Keratinocyte (primary cell): ENCODE results near the gene SERP2. TPM values are rescaled to one million over a fixed set of nuclear protein-coding genes. Genes with fewer than 3 reads are reported as not detected.

Source experiments
- DNase-seq: peaks from one replicate; pipeline ENCODE4 v3.0.0-alpha.2; 2011; ENCODE audit warnings: low read depth, missing footprints, low spot score
- FAIRE-seq: peaks from 2 replicates; lab custom pipeline; 2011; peaks lifted over from hg19 to GRCh38; lab: Jason Lieb, UNC
- H2AFZ ChIP-seq: 2 replicates; pipeline ENCODE4 v1.6.0; 2012; ENCODE audit warnings: low read length, control low read depth, inconsistent platforms; ENCODE audit not compliant: control insufficient read depth
- H3K27ac ChIP-seq: 2 replicates; pipeline ENCODE4 v1.5.1; 2011; ENCODE audit warnings: low read length; ENCODE audit not compliant: control insufficient read depth, insufficient read depth
- H3K27me3 ChIP-seq: 3 replicates; pipeline ENCODE4 v1.6.0; 2011; ENCODE audit warnings: low read length; ENCODE audit not compliant: control insufficient read depth, insufficient read depth; ENCODE audit errors: extremely low read depth
- H3K36me3 ChIP-seq, 2 experiments: 2 replicates in 1 of 2; 3 replicates in 1 of 2; pipeline ENCODE4 v1.5.1; 2011; ENCODE audit warnings: low read length in 2 of 2, mild to moderate bottlenecking in 1 of 2; ENCODE audit not compliant: control insufficient read depth in 2 of 2, insufficient read depth in 2 of 2; ENCODE audit errors: extremely low read depth in 1 of 2
- H3K4me1 ChIP-seq: 3 replicates; pipeline ENCODE4 v1.5.1; 2011; ENCODE audit warnings: low read length; ENCODE audit not compliant: control insufficient read depth, insufficient read depth; ENCODE audit errors: extremely low read depth
- H3K4me2 ChIP-seq: 3 replicates; pipeline ENCODE4 v1.6.0; 2011; ENCODE audit warnings: low read depth, low read length; ENCODE audit not compliant: control insufficient read depth, insufficient read depth; ENCODE audit errors: extremely low read depth
- H3K4me3 ChIP-seq, 3 experiments: fragments of 200-600 bp in 1 of 3; sonication (generic) in 1 of 3; 2 replicates in 2 of 3; 3 replicates in 1 of 3; pipeline ENCODE4 v1.5.1; 2011 to 2016; ENCODE audit warnings: low read length in 3 of 3, mild to moderate bottlenecking in 3 of 3, control low read depth in 2 of 3, inconsistent platforms in 1 of 3, low read depth in 1 of 3, mixed read lengths in 1 of 3, mixed run types in 1 of 3, moderate library complexity in 1 of 3; ENCODE audit not compliant: control insufficient read depth in 2 of 3, insufficient read depth in 2 of 3; ENCODE audit errors: extremely low read depth in 1 of 3
- H3K79me2 ChIP-seq: 2 replicates; pipeline ENCODE4 v1.6.0; 2012; ENCODE audit warnings: low read length; ENCODE audit not compliant: control insufficient read depth, insufficient read depth
- H3K9ac ChIP-seq: 3 replicates; pipeline ENCODE4 v1.6.0; 2011; ENCODE audit warnings: low read length; ENCODE audit not compliant: control insufficient read depth, insufficient read depth; ENCODE audit errors: extremely low read depth
- H3K9me1 ChIP-seq: 3 replicates; pipeline ENCODE4 v1.6.0; 2011; ENCODE audit warnings: low read length; ENCODE audit not compliant: control insufficient read depth, insufficient read depth; ENCODE audit errors: extremely low read depth
- H3K9me3 ChIP-seq: 2 replicates; pipeline ENCODE4 v1.5.1; 2012; ENCODE audit warnings: low read depth, low read length; ENCODE audit not compliant: control insufficient read depth
- H4K20me1 ChIP-seq: 3 replicates; pipeline ENCODE4 v1.6.0; 2011; ENCODE audit warnings: low read length; ENCODE audit not compliant: control insufficient read depth, insufficient read depth; ENCODE audit errors: extremely low read depth
- EZH2 ChIP-seq: IDR thresholded peaks from one replicate; pipeline ENCODE4 v1.6.1; 2012; ENCODE audit warnings: inconsistent platforms, mild to moderate bottlenecking, low read length, moderate library complexity
- dilution Hi-C: fragments of 300-500 bp; cut with MboI; formaldehyde crosslinking; loops from one replicate; pipeline ENCODE4 v1.7.0; 2020; ENCODE audit warnings: low sequenced_read_pairs; ENCODE audit not compliant: extremely low pct_ligation_motif_present
- polyA plus RNA-seq, 5 experiments: library from polyadenylated mRNA; depleted of rRNA in 3 of 5; stranded (reverse) in 3 of 5; stranded (forward) in 1 of 5; unstranded in 1 of 5; fragments of >200 nt; gene quantifications; 1 replicate in 1 of 5; 2 replicates in 3 of 5; 3 replicates in 1 of 5; pipeline versions ENCODE4 v1.2.1 to v1.2.3, GENCODE V29; 2011 to 2012; ENCODE audit warnings: missing spikeins in 2 of 5, low read depth in 1 of 5, low replicate concordance in 1 of 5
- TF ChIP-seq, protein P1 (sequence below), 3 experiments: IDR thresholded peaks in 1 of 3; conservative IDR thresholded peaks in 1 of 3; optimal IDR thresholded peaks in 1 of 3; 2 replicates in 2 of 3; 3 replicates in 1 of 3; pipeline versions ENCODE3 to v1.5.1; 2011; ENCODE audit warnings: low read length in 3 of 3, mild to moderate bottlenecking in 3 of 3, moderate library complexity in 2 of 3, control low read depth in 1 of 3, inconsistent platforms in 1 of 3; ENCODE audit not compliant: insufficient read depth in 2 of 3; ENCODE audit errors: extremely low read depth in 1 of 3

Gene SERP2
- polyA plus RNA-seq, 1 donor (not counting 4 experiments of a cell fraction or from before 2014, with no cell fraction given): 0.45 TPM

DNA sequence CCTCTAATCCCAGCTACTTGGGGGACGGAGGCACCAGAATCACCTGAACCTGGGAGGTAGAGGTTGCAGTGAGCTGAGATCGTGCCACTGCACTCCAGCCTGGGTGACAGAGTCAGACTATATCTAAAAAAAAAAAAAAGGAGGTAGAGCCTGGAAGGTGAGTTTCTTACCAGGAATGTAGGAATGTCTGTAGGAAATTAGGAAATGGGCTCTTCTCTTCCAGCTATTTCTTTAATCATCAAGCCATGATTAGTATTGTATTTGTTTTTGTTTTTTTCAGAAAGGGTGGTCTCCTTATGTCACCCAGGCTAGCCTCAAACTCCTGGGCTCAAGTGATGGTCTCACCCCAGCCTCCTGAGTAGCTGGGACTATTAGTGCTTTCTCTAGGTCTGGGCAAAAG lies 26.3 kb upstream of the SERP2 start:
- peaks cover 10% of the 10 kb centered on the region for H3K4me1 ChIP-seq
- no peak overlapping the region for H3K4me3 ChIP-seq
- no peak for DNase-seq
- no peak overlapping the region for H3K4me2 ChIP-seq
- H3K9ac ChIP-seq: no peak overlapping the region
- no peak overlapping the region for H2AFZ ChIP-seq
- H3K79me2 ChIP-seq: no peaks in the 10 kb centered on the region
- no peaks in the 10 kb centered on the region for H3K36me3 ChIP-seq
- no peaks in the 10 kb centered on the region for H4K20me1 ChIP-seq
- dilution Hi-C loops: no loop called here
- H3K27ac ChIP-seq: no peak overlapping the region
- no peak for FAIRE-seq
- H3K9me3 ChIP-seq: no peaks in the 10 kb centered on the region
- no peaks in the 10 kb centered on the region for H3K27me3 ChIP-seq
- no peaks in the 10 kb centered on the region for H3K9me1 ChIP-seq
- TF ChIP-seq, protein P1, sequence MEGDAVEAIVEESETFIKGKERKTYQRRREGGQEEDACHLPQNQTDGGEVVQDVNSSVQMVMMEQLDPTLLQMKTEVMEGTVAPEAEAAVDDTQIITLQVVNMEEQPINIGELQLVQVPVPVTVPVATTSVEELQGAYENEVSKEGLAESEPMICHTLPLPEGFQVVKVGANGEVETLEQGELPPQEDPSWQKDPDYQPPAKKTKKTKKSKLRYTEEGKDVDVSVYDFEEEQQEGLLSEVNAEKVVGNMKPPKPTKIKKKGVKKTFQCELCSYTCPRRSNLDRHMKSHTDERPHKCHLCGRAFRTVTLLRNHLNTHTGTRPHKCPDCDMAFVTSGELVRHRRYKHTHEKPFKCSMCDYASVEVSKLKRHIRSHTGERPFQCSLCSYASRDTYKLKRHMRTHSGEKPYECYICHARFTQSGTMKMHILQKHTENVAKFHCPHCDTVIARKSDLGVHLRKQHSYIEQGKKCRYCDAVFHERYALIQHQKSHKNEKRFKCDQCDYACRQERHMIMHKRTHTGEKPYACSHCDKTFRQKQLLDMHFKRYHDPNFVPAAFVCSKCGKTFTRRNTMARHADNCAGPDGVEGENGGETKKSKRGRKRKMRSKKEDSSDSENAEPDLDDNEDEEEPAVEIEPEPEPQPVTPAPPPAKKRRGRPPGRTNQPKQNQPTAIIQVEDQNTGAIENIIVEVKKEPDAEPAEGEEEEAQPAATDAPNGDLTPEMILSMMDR (optimal IDR thresholded peaks at IDR 0.05 in 1 of 3, IDR thresholded peaks at IDR 0.05 in 1 of 3, conservative IDR thresholded peaks at IDR 0.05 in 1 of 3; ENCODE audit: extremely low read depth in 1 of 3, insufficient read depth in 2 of 3, low read length in 3 of 3): no peak
- TF ChIP-seq EZH2: no peak

DNA sequence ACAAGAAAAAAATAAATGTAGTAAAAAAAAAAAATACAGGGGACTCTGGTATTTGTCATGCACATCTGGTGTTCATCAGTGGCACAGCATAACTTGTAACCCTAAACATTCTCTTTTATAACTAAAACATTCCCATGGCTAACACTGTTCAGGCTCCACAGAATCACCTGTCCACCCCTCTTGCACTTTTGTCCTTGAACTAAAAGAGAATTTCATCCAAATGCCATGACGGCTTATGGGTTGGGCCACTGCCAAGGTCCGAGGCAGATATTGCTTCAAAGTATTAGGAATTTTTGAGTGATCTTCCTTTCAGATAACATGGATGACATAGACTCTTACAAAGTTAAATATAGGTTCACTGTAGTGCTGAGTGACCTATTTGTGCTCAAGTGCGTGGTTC lies 25.7 kb upstream of the SERP2 start:
- Histone ChIP-seq H3K27me3 (no peaks in the 10 kb centered on the region), H3K27ac (no peak overlapping the region), H3K9me1 (no peaks in the 10 kb centered on the region), H3K4me1 (peaks cover 10% of the 10 kb centered on the region), H2AFZ (no peak overlapping the region), H3K9me3 (no peaks in the 10 kb centered on the region), H3K9ac (no peak overlapping the region), H3K4me2 (no peak overlapping the region), H3K79me2 (no peaks in the 10 kb centered on the region), H3K4me3 (no peak overlapping the region), H3K36me3 (no peaks in the 10 kb centered on the region), H4K20me1 (no peaks in the 10 kb centered on the region)
- TF ChIP-seq, protein P1 (optimal IDR thresholded peaks at IDR 0.05 in 1 of 3, IDR thresholded peaks at IDR 0.05 in 1 of 3, conservative IDR thresholded peaks at IDR 0.05 in 1 of 3; ENCODE audit: extremely low read depth in 1 of 3, insufficient read depth in 2 of 3, low read length in 3 of 3): no peak
- no peak for TF ChIP-seq EZH2
- DNase-seq (no peak), FAIRE-seq (no peak)
- dilution Hi-C loops: no loop called here
